Measurements from ENCODE around the gene TTLL12. TPM values are rescaled to one million over a fixed set of nuclear protein-coding genes. Genes with fewer than 3 reads are reported as not detected.

TTLL12 gene
- total RNA-seq, 4 donors from 2014 or later, result 65.9 to 85.5 (median 72.8) TPM

- H3K4me3 ChIP-seq (ENCODE audit: low read depth, poor library complexity, severe bottlenecking), result no peak overlapping the region
- DNase-seq (ENCODE audit: low spot score in 2 of 2), result no peak
- WGBS, 2 donors, result 30 to 49% methylated on average over 18 of the region's 19 CpGs
- no peak for TF ChIP-seq CTCF (IDR thresholded peaks at IDR 0.05)
- TF ChIP-seq POLR2A (IDR thresholded peaks at IDR 0.05), result no peak
- intact Hi-C loops (cut with DNase I; ENCODE audit: low total_unique reads), result no loop called here
Measured at GRCh38 chr22:43226377-43227238, 39.7 kb upstream of the TTLL12 start.

GRCh38 chr22:43225609-43226008 is 38.7 kb upstream of the TTLL12 start:
- 94% methylated on average over 8 of the region's 8 CpGs for WGBS, 2 donors
- H3K4me3 ChIP-seq (ENCODE audit: low read depth, poor library complexity, severe bottlenecking), result no peak overlapping the region
- intact Hi-C loops (cut with DNase I; ENCODE audit: low total_unique reads), result no loop called here
- DNase-seq (ENCODE audit: low spot score in 2 of 2), result no peak
- TF ChIP-seq POLR2A (IDR thresholded peaks at IDR 0.05) (no peak), CTCF (IDR thresholded peaks at IDR 0.05) (no peak)

GRCh38 chr22:43222987-43223386 is 36.1 kb upstream of the TTLL12 start:
- no peak for DNase-seq (ENCODE audit: low spot score in 2 of 2)
- TF ChIP-seq CTCF (IDR thresholded peaks at IDR 0.05) (no peak), POLR2A (IDR thresholded peaks at IDR 0.05) (no peak)
- no peak overlapping the region for H3K4me3 ChIP-seq (ENCODE audit: low read depth, poor library complexity, severe bottlenecking)
- 77 to 93% methylated on average over 12 to 13 of the region's 13 CpGs for WGBS, 2 donors
- intact Hi-C loops (cut with DNase I; ENCODE audit: low total_unique reads), result no loop called here

GRCh38 chr22:43222262-43222661 is 35.3 kb upstream of the TTLL12 start:
- DNase-seq (ENCODE audit: low spot score in 2 of 2), result no peak
- 40 to 42% methylated on average over 4 to 13 of the region's 13 CpGs for WGBS, 2 donors

GRCh38 chr22:43220625-43221380 is 33.9 kb upstream of the TTLL12 start:
- WGBS, 2 donors, result 89 to 91% methylated on average over 13 to 19 of the region's 22 CpGs
- DNase-seq (ENCODE audit: low spot score in 2 of 2), result no peak
- no peak overlapping the region for H3K4me3 ChIP-seq (ENCODE audit: low read depth, poor library complexity, severe bottlenecking)
- TF ChIP-seq CTCF (IDR thresholded peaks at IDR 0.05) (no peak), POLR2A (IDR thresholded peaks at IDR 0.05) (no peak)
- intact Hi-C loops (cut with DNase I; ENCODE audit: low total_unique reads), result no loop called here

More at GRCh38 chr22:43222262-43222661, 35.3 kb upstream of the TTLL12 start:
- no peak overlapping the region for H3K4me3 ChIP-seq (ENCODE audit: low read depth, poor library complexity, severe bottlenecking)
- intact Hi-C loops (cut with DNase I; ENCODE audit: low total_unique reads), result no loop called here
- no peak for TF ChIP-seq POLR2A (IDR thresholded peaks at IDR 0.05)
- TF ChIP-seq CTCF (IDR thresholded peaks at IDR 0.05), result no peak

Data from lower leg skin (tissue), 4 donors.